H9 (cell line): ENCODE measurements around the gene STK17B. TPM values are rescaled to one million over a fixed set of nuclear protein-coding genes. Genes with fewer than 3 reads are reported as not detected.

Experiments
- DNase-seq: peaks from one replicate; pipeline ENCODE4 v3.0.0-alpha.2; 2017
- H2AFZ ChIP-seq: one replicate; pipeline ENCODE4 v1.6.1; 2013; ENCODE audit warnings: mild to moderate bottlenecking, low read length, control low read depth, moderate library complexity
- H2AK5ac ChIP-seq: 2 replicates; pipeline ENCODE4 v1.6.1; 2013; ENCODE audit warnings: low read length, control low read depth, mixed read lengths; ENCODE audit not compliant: insufficient read length
- H2BK120ac ChIP-seq: one replicate; pipeline ENCODE4 v1.6.1; 2013; ENCODE audit warnings: low read depth, mild to moderate bottlenecking, low read length, control low read depth, inconsistent platforms; ENCODE audit not compliant: poor library complexity, severe bottlenecking
- H2BK12ac ChIP-seq: 2 replicates; pipeline ENCODE4 v1.6.1; 2013; ENCODE audit warnings: low read length, control low read depth, mixed read lengths, low read depth; ENCODE audit not compliant: insufficient read length
- H2BK15ac ChIP-seq: 2 replicates; pipeline ENCODE4 v1.6.1; 2013; ENCODE audit warnings: low read depth, low read length, control low read depth
- H2BK20ac ChIP-seq: one replicate; pipeline ENCODE4 v1.6.1; 2013; ENCODE audit warnings: low read depth, mild to moderate bottlenecking, low read length, control low read depth, inconsistent platforms; ENCODE audit not compliant: poor library complexity, severe bottlenecking
- H2BK5ac ChIP-seq: 2 replicates; pipeline ENCODE4 v1.6.1; 2013; ENCODE audit warnings: low read length, control low read depth, mixed read lengths; ENCODE audit not compliant: insufficient read length
- H3K14ac ChIP-seq: 2 replicates; pipeline ENCODE4 v1.6.1; 2013; ENCODE audit warnings: low read length, control low read depth; ENCODE audit not compliant: insufficient read depth
- H3K18ac ChIP-seq: 2 replicates; pipeline ENCODE4 v1.6.1; 2013; ENCODE audit warnings: low read depth, mild to moderate bottlenecking, mixed read lengths, low read length, control low read depth; ENCODE audit not compliant: insufficient read length
- H3K23ac ChIP-seq: 2 replicates; pipeline ENCODE4 v1.6.1; 2013; ENCODE audit warnings: low read length, control low read depth, mixed read lengths, low read depth; ENCODE audit not compliant: insufficient read length
- H3K23me2 ChIP-seq: 2 replicates; pipeline ENCODE4 v1.6.1; 2013; ENCODE audit warnings: low read depth, mild to moderate bottlenecking, mixed read lengths, low read length, control low read depth; ENCODE audit not compliant: insufficient read length, poor library complexity, severe bottlenecking
- H3K27ac ChIP-seq: 2 replicates; pipeline ENCODE4 v1.5.1; 2013; ENCODE audit warnings: low read length, control low read depth, mixed read lengths, low read depth; ENCODE audit not compliant: insufficient read length
- H3K27me3 ChIP-seq: 2 replicates; pipeline ENCODE4 v1.6.1; 2013; ENCODE audit warnings: low read length, control low read depth, inconsistent platforms; ENCODE audit not compliant: insufficient read depth
- H3K4ac ChIP-seq: 2 replicates; pipeline ENCODE4 v1.6.1; 2013; ENCODE audit warnings: low read depth, mild to moderate bottlenecking, control low read depth, inconsistent platforms, low read length, moderate library complexity
- H3K4me1 ChIP-seq: 2 replicates; pipeline ENCODE4 v1.6.1; 2013; ENCODE audit warnings: low read length, control low read depth, inconsistent platforms; ENCODE audit not compliant: insufficient read depth
- H3K4me2 ChIP-seq: 2 replicates; pipeline ENCODE4 v1.6.1; 2013; ENCODE audit warnings: low read length, control low read depth, mixed read lengths; ENCODE audit not compliant: insufficient read length, insufficient read depth
- H3K56ac ChIP-seq: 2 replicates; pipeline ENCODE4 v1.6.1; 2013; ENCODE audit warnings: low read depth, mild to moderate bottlenecking, mixed read lengths, low read length, control low read depth; ENCODE audit not compliant: insufficient read length
- H3K79me1 ChIP-seq: 2 replicates; pipeline ENCODE4 v1.6.1; 2013; ENCODE audit warnings: low read depth, mild to moderate bottlenecking, moderate library complexity, low read length, control low read depth, inconsistent platforms; ENCODE audit not compliant: insufficient read depth, poor library complexity, severe bottlenecking
- H3K79me2 ChIP-seq: 2 replicates; pipeline ENCODE4 v1.6.1; 2013; ENCODE audit warnings: low read length, control low read depth, inconsistent platforms; ENCODE audit not compliant: insufficient read depth
- H3K9ac ChIP-seq: 2 replicates; pipeline ENCODE4 v1.6.1; 2013; ENCODE audit warnings: low read length, control low read depth, mixed read lengths; ENCODE audit not compliant: insufficient read length; ENCODE audit errors: extremely low read depth
- H3K9me3 ChIP-seq: one replicate; pipeline ENCODE4 v1.6.1; 2013; ENCODE audit warnings: low read depth, low read length, inconsistent platforms; ENCODE audit not compliant: control insufficient read depth
- H3T11ph ChIP-seq: one replicate; pipeline ENCODE4 v1.6.1; 2013; ENCODE audit warnings: mild to moderate bottlenecking, low read length, control low read depth, inconsistent platforms
- H4K20me1 ChIP-seq: one replicate; pipeline ENCODE4 v1.6.1; 2013; ENCODE audit not compliant: control insufficient read depth, insufficient read length, insufficient read depth
- H4K5ac ChIP-seq: 2 replicates; pipeline ENCODE4 v1.6.1; 2013; ENCODE audit warnings: low read depth, mild to moderate bottlenecking, mixed read lengths, low read length, control low read depth; ENCODE audit not compliant: insufficient read length
- H4K8ac ChIP-seq: replicated peaks from 2 replicates; pipeline ENCODE4 v1.6.1; 2013; ENCODE audit warnings: low read length, control low read depth, mixed read lengths, low read depth; ENCODE audit not compliant: insufficient read length
- H4K91ac ChIP-seq: 2 replicates; pipeline ENCODE4 v1.6.1; 2013; ENCODE audit warnings: low read depth, mild to moderate bottlenecking, moderate library complexity, mixed read lengths, low read length, control low read depth; ENCODE audit not compliant: insufficient read length
- H3K27ac Mint-ChIP-seq, 3 experiments: 2 replicates in 2 of 3; 3 replicates in 1 of 3; pipeline ENCODE4 v1.8.0; 2020 to 2021; ENCODE audit warnings: mixed read lengths in 3 of 3, mild to moderate bottlenecking in 1 of 3, moderate library complexity in 1 of 3
- H3K27me3 Mint-ChIP-seq: 2 replicates; pipeline ENCODE4 v1.8.0; 2021; ENCODE audit warnings: low read depth, mild to moderate bottlenecking, moderate library complexity, mixed read lengths
- H3K36me3 Mint-ChIP-seq, 3 experiments: 2 replicates in 2 of 3; 3 replicates in 1 of 3; pipeline ENCODE4 v1.8.0; 2020 to 2021; ENCODE audit warnings: low read depth in 3 of 3, mixed read lengths in 3 of 3; ENCODE audit not compliant: insufficient read depth in 1 of 3
- H3K4me1 Mint-ChIP-seq, 2 experiments: 2 replicates each; pipeline ENCODE4 v1.8.0; 2020; ENCODE audit warnings: mixed read lengths in 2 of 2
- H3K4me3 Mint-ChIP-seq, 2 experiments: 2 replicates in 1 of 2; 3 replicates in 1 of 2; pipeline ENCODE4 v1.8.0; 2020 to 2021; ENCODE audit warnings: mild to moderate bottlenecking in 2 of 2, mixed read lengths in 2 of 2, moderate library complexity in 1 of 2
- H3K9me3 Mint-ChIP-seq, 2 experiments: 2 replicates in 1 of 2; 3 replicates in 1 of 2; pipeline ENCODE4 v1.8.0; 2020; ENCODE audit warnings: mild to moderate bottlenecking in 2 of 2, mixed read lengths in 2 of 2, moderate library complexity in 1 of 2
- WGBS: extraction: QIAGEN DNeasy Blood & Tissue Kit; methylation state at CpG from one replicate; pipeline ENCODE4 v1.1.7; 2013; ENCODE audit warnings: missing lambda C conversion rate, low lambda C conversion rate, mixed read lengths; ENCODE audit not compliant: insufficient read length; ENCODE audit errors: extremely low coverage; 5-methylcytosine and 5-hydroxymethylcytosine counted together
- total RNA-seq: library from RNA; stranded (reverse); gene quantifications from 2 replicates; pipeline ENCODE4 v1.2.1, GENCODE V29; 2021
- TF ChIP-seq, protein P1 (sequence below): fragments of 200-600 bp; sonication (generic); conservative IDR thresholded peaks from 3 replicates; pipeline ENCODE4 v1.8.0; 2021; ENCODE audit warnings: antibody characterized with exemption, mild to moderate bottlenecking

The STK17B gene
- total RNA-seq, 1 experiment from 2014 or later = 6.1 TPM

DNA sequence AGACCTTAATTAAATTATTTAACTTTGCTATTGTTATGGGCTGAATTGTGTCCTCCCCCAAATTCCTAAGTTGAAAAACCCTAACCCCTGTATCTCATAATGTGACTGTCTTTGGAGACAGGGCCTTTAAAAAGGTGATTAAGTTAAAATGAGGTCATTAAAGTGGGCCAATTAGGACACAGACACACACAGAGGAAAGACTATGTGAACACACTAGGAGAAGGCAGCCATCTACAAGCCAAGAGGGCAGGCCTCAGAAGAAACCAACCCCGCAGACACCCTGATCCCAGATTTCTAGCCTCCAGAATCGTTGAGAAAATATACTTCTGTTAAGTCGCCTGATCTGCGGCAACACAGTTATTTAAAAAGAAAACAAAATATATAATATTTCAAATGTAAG is 6.4 kb downstream of the STK17B start:
- Histone ChIP-seq H2BK12ac (no peak overlapping the region), H2BK20ac (no peak overlapping the region), H4K8ac (no peak overlapping the region), H3K9me3 (no peaks in the 10 kb centered on the region), H3K27ac (no peak overlapping the region), H3K4me1 (peaks cover 5% of the 10 kb centered on the region; the same call in 1 of the 2 replicates), H3K18ac (no peak overlapping the region), H2AFZ (no peak overlapping the region), H2AK5ac (no peak overlapping the region), H4K20me1 (no peaks in the 10 kb centered on the region), H3K9ac (no peak overlapping the region), H2BK120ac (no peak overlapping the region), H3K23ac (no peak overlapping the region), H3K14ac (no peak overlapping the region), H3K4ac (no peak overlapping the region), H2BK5ac (no peak overlapping the region), H3K79me1 (no peaks in the 10 kb centered on the region), H3K27me3 (no peaks in the 10 kb centered on the region), H3K23me2 (no peaks in the 10 kb centered on the region), H3K56ac (no peak overlapping the region), H3K79me2 (peaks cover 1% of the 10 kb centered on the region; the same call in 1 of the 2 replicates), H4K91ac (no peak overlapping the region), H3K4me2 (no peak overlapping the region), H2BK15ac (no peak overlapping the region), H3T11ph (no peak overlapping the region), H4K5ac (no peak overlapping the region)
- Mint-ChIP-seq H3K27ac (no peak overlapping the region), H3K27me3 (peaks cover under 1% of the 10 kb centered on the region; the same call in 1 of the 2 replicates), H3K4me1 (peaks cover 40 to 46% of the 10 kb centered on the region in 2 experiments), H3K36me3 (peaks cover 4 to 15% (median 9%) of the 10 kb centered on the region in 3 experiments; a peak in 4 of 7 replicates), H3K9me3 (no peaks in the 10 kb centered on the region), H3K4me3 (no peak overlapping the region)
- TF ChIP-seq, protein P1, sequence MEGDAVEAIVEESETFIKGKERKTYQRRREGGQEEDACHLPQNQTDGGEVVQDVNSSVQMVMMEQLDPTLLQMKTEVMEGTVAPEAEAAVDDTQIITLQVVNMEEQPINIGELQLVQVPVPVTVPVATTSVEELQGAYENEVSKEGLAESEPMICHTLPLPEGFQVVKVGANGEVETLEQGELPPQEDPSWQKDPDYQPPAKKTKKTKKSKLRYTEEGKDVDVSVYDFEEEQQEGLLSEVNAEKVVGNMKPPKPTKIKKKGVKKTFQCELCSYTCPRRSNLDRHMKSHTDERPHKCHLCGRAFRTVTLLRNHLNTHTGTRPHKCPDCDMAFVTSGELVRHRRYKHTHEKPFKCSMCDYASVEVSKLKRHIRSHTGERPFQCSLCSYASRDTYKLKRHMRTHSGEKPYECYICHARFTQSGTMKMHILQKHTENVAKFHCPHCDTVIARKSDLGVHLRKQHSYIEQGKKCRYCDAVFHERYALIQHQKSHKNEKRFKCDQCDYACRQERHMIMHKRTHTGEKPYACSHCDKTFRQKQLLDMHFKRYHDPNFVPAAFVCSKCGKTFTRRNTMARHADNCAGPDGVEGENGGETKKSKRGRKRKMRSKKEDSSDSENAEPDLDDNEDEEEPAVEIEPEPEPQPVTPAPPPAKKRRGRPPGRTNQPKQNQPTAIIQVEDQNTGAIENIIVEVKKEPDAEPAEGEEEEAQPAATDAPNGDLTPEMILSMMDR = no peak
- no peak for DNase-seq
- WGBS = no CpG with 5 or more reads among the region's 4 CpGs
